ENCODE results near the gene TMEM242. TPM values are rescaled to one million over a fixed set of nuclear protein-coding genes. Genes with fewer than 3 reads are reported as not detected.

TMEM242 gene
- total RNA-seq, 6 experiments from 2014 or later: 9.4 to 12.8 (median 10.8) TPM

DNA sequence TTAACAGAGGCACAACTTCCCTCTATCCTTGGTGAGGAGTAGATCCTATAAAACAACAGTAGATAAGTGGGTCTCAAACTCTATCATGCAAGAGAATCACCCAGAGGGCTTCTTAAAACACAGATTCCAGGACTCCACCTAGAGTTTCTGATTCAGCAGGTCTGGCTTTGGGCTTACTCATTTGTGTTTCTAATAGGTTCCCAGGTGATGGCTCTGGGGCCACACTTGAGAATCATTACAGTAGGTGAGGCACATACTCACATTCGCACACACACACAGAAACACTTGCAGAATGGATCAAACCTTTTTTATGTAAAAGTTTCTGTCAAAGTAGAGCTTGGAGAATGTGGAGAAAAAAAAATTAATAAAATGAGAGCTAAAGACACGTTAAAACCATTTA lies 52.4 kb downstream of the TMEM242 start:
- peaks cover 9% of the 10 kb centered on the region; the same call in 1 of the 2 replicates for H3K36me3 Mint-ChIP-seq (ENCODE audit: low read depth)
- no peak for DNase-seq
- peaks cover 9% of the 10 kb centered on the region for H3K9me3 Mint-ChIP-seq
- no peaks in the 10 kb centered on the region; the same call in 1 of the 2 replicates for H3K4me1 Mint-ChIP-seq (ENCODE audit: low read depth)
- no peak overlapping the region for H3K27ac Mint-ChIP-seq
- no peak overlapping the region for H3K4me3 Mint-ChIP-seq
- H3K27me3 Mint-ChIP-seq (ENCODE audit: insufficient read depth): peaks cover 7% of the 10 kb centered on the region
- TF ChIP-seq, protein P1, sequence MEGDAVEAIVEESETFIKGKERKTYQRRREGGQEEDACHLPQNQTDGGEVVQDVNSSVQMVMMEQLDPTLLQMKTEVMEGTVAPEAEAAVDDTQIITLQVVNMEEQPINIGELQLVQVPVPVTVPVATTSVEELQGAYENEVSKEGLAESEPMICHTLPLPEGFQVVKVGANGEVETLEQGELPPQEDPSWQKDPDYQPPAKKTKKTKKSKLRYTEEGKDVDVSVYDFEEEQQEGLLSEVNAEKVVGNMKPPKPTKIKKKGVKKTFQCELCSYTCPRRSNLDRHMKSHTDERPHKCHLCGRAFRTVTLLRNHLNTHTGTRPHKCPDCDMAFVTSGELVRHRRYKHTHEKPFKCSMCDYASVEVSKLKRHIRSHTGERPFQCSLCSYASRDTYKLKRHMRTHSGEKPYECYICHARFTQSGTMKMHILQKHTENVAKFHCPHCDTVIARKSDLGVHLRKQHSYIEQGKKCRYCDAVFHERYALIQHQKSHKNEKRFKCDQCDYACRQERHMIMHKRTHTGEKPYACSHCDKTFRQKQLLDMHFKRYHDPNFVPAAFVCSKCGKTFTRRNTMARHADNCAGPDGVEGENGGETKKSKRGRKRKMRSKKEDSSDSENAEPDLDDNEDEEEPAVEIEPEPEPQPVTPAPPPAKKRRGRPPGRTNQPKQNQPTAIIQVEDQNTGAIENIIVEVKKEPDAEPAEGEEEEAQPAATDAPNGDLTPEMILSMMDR (IDR thresholded peaks at IDR 0.05): no peak

DNA sequence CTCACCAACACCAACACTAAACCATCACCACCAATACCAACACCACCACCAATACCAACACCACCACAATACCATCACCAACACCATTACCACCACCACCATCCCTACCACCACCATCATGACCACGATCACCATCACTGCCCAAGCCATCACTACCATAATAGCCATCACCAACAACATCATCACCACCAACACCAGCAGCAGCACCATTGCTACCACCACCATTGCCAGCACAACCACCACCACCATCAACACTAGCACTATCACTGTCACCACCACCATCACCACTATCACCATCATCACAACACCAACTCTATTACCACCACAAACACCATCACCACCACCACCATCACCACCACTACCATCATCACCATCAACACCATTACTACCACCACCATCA lies 53.0 kb downstream of the TMEM242 start:
- Mint-ChIP-seq H3K27ac (no peak overlapping the region), H3K27me3 (ENCODE audit: insufficient read depth) (peaks cover 7% of the 10 kb centered on the region), H3K4me1 (ENCODE audit: low read depth) (no peaks in the 10 kb centered on the region; the same call in 1 of the 2 replicates), H3K36me3 (ENCODE audit: low read depth) (peaks cover 9% of the 10 kb centered on the region; the same call in 1 of the 2 replicates), H3K4me3 (no peak overlapping the region), H3K9me3 (peaks cover 9% of the 10 kb centered on the region)
- DNase-seq: no peak
- TF ChIP-seq, protein P1 (IDR thresholded peaks at IDR 0.05): no peak

DNA sequence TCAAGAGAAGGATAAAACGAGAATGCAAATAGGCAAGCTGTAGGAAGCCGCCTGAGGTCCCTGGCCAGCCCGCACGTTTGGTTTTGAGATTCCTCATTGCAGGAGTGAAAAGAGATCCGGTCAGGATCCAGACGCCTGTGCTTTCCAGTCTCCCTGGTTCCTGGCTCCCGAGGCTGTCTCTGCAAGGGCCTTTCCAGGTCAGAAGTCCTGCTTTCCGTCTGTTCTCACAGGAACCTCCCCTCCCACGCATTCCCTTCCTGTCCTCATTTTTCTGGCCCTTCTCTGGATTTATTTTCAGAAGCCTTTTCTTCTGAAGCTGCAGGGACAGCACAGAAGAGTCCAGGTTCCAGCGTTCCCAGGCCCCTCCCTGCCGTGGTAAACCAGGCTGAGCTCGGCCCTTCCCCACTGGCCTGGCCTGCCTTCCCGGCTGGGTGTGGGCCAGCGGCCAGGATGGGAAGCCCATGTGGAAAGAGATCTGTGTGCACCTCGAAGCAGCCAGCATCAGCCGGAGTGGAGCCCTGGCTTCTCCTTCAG lies 54.0 kb downstream of the TMEM242 start:
- Mint-ChIP-seq H3K4me3 (no peak overlapping the region), H3K27me3 (ENCODE audit: insufficient read depth) (peaks cover 7% of the 10 kb centered on the region), H3K36me3 (ENCODE audit: low read depth) (peaks cover 9% of the 10 kb centered on the region; the same call in 1 of the 2 replicates), H3K27ac (no peak overlapping the region), H3K4me1 (ENCODE audit: low read depth) (no peaks in the 10 kb centered on the region; the same call in 1 of the 2 replicates), H3K9me3 (peaks cover 9% of the 10 kb centered on the region)
- no peak for DNase-seq
- TF ChIP-seq, protein P1 (IDR thresholded peaks at IDR 0.05): no peak

DNA sequence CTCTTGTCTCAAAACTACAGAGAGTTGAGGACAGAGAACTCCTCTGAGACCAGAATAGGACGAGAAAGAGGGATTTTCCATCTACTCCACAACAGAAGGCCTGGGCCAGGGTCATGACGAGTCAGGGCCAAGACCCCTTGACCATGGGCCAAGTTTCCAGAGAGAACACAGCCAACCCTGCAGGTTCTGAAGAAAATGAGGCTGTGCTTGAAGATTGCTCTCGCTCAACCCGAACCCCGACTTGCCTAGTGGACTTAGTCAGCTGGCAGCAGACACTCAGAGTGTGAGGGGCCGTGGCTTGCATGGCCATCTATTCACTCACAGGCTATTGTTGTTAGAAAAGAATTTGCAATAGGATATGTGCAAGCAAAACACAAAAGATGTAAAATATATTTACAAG lies 54.5 kb downstream of the TMEM242 start:
- Mint-ChIP-seq H3K4me3 (no peak overlapping the region), H3K27me3 (ENCODE audit: insufficient read depth) (peaks cover 7% of the 10 kb centered on the region), H3K4me1 (ENCODE audit: low read depth) (no peaks in the 10 kb centered on the region; the same call in 1 of the 2 replicates), H3K27ac (no peak overlapping the region), H3K36me3 (ENCODE audit: low read depth) (peaks cover 9% of the 10 kb centered on the region; the same call in 1 of the 2 replicates), H3K9me3 (peaks cover 9% of the 10 kb centered on the region)
- TF ChIP-seq, protein P1 (IDR thresholded peaks at IDR 0.05): no peak
- DNase-seq: no peak

DNA sequence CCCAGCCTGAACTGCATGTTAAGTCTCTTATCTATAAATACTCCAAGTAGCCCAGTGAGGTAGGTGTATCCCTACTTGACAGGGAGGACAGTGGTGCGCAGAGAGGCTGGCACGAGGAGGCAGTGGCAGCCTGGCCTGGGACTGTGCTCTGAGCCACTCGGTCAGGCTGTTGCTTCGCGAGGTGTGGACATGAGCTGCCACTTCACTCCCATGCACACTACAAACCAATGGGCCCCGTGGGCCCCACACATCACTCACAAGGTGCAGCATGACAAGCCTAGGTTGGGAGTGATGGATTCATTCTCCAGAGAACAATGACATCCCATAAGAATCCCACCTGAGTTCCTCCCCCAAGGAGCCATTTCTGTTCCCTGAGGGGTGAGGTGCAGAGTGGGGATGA lies 54.9 kb downstream of the TMEM242 start:
- TF ChIP-seq, protein P1 (IDR thresholded peaks at IDR 0.05): no peak
- no peak overlapping the region for H3K4me3 Mint-ChIP-seq
- no peaks in the 10 kb centered on the region for H3K4me1 Mint-ChIP-seq (ENCODE audit: low read depth)
- DNase-seq: no peak
- H3K36me3 Mint-ChIP-seq (ENCODE audit: low read depth): peaks cover 9% of the 10 kb centered on the region; the same call in 1 of the 2 replicates
- no peak overlapping the region for H3K27ac Mint-ChIP-seq
- H3K27me3 Mint-ChIP-seq (ENCODE audit: insufficient read depth): peaks cover 7% of the 10 kb centered on the region
- peaks cover 9% of the 10 kb centered on the region for H3K9me3 Mint-ChIP-seq

Data from HFFc6 (cell line).